Activated CD8-positive, alpha-beta memory T cell treated with anti-CD3 and anti-CD28 coated beads, Interleukin-2, amount 50 U/mL, for 24 hours (primary cell): ENCODE measurements around the gene TCF3.

Source experiments
- DNase-seq: peaks from one replicate; pipeline ENCODE4 v3.0.0-alpha.2; 2020; ENCODE audit errors: extremely low read depth

TCF3 gene

DNA sequence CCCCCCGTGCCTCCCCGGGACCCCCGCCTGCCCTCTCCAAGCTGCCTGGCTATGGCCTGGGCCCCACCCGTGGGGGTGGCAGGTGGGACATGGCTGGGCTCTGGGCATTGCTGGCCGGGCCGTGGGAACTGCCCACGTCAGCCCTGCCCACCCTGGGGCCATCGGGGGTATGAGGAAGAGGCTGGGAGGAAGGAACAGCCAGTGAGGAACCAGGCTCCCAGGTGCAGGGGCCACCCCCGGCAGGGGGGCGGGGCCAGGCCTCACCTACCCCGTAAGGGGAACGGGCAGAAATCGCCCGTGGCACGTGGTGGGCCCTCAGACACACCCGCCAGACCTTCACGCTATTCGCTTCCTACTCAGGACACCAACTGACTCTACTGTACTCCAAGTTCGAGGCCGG, 22.4 kb downstream of the TCF3 start:
- no peak for DNase-seq

DNA sequence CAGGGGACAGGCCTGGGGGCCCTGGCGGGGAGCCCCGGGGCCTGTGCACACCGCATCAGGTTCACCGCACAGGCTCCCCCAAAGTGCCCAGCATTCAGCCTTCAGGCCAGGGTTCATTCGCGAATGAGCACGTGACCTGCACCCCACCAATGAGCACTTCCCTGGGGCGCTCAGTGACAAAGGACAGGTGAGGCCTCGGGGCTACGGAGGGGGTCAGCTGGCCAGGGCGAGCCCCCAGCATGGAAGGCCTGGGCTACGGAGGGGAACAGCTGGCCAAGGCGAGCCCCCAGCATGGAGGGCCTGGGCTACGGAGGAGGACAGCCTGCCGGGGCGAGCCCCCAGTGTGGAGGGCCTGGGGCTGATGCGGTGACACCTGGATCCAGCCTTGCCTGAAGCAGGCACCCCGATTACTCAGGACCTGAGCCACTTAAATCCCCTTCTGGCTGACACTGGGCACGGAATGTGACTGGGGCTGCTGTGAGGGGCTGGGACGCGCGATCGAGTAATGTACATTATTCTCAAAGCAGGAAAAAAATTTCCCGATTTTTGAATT, 23.1 kb downstream of the TCF3 start:
- DNase-seq = no peak

DNA sequence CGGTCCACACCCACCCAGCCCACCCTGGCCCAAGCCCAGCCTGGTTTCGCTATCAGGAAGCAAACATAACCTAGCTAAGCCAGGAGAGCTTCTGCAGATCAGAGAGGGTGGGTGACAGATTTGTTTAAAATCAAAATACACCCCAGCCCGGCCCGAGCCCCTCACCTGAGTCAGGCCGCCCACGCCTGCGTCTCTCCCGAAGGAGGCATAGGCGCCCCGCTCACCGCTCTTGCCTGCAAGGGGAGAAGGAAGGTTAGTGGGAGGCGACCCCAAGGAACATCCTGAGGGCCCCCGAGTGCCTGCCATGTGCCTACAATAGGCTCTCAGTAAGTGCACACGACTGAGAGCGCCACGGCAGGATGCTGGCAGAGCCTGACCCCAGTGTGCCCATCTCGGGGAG, 25.2 kb downstream of the TCF3 start:
- DNase-seq = no peak

DNA sequence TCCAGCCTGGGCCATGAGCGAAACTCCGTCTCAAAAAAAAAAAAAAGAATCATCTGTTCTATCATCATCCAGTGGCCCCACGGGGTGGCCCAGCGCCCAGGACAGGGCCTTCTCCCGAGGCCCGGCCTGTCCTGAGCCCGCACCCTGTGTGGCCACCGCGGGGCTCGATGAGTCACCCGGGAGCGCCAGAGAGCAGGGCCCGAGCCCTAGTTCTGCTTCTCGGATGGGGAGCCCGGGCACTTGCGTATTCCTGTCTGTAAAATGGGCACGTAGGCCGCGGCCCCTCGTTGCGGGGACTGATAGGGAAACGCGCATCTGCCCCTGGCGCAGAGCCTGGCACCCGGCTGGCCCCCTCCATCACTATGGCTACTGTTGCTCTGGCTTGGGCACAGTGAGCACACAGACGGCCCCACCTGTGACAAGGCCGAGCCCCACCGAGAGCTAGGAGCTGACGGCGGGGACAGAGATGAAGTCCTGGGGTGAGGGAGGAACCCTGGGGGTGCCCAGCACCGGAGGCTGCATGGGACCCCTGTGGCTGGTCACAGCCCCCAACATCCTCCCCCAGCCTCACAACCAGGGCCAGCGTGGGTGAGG, 25.9 kb downstream of the TCF3 start:
- DNase-seq = no peak

DNA sequence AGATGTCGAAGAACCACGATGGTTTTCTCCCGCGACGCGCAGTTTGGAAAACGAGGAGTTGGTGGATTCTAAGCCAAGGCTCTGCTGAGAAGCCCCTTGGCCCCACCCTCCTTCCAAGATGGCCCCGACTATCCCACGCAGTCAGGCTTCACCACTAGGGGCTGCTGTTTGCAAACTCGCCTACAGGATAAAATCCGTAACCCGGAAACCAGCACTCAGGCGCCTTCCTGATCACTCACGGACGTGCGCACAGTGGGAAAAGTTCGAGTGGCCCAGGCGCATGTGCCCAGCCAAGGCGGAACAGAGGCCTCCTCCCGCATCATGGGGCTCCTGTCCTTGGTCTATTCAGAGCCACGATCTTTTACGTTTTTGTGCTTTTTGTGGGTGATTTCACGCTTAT, 28.0 kb downstream of the TCF3 start:
- DNase-seq = no peak

DNA sequence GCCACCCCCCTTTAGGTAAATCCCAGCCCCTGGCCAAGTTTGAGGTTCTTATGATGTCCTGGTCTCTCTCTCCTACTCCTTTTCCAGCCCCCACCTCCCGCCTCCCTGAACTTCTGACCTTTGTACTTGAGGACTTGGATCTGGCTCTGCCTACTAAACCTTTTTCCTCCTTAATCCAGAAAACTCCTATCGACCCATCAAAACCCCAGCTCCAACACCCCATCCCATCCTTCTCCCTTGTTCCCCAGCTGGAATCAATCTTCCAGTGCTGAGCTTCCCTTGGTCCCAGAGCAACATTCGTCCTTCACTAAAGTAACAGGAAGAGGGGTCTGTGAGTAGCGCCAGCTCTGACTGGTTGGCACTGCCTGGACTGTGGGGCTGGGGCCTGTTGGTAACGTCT, 29.9 kb downstream of the TCF3 start:
- DNase-seq = no peak

DNA sequence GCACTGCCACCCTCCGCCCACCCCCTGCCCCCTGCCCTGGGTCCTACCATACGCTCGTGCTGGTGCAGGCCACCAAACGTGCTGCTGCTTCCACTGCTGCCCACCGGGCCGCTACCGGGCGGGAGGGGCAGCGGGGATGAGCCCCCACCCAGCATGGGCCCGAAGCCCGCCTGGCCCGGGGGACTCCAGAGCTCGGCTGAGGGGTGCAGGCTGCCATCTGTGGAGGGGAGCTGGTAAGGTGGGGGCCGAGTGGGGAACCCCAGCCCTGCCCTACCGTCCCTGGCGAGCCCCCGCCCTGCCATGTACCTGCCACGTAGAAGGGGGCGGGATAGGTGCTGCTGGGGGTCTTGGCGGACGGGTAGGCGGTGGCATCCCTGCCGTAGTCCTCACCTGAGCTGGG, 30.4 kb downstream of the TCF3 start:
- no peak for DNase-seq

DNA sequence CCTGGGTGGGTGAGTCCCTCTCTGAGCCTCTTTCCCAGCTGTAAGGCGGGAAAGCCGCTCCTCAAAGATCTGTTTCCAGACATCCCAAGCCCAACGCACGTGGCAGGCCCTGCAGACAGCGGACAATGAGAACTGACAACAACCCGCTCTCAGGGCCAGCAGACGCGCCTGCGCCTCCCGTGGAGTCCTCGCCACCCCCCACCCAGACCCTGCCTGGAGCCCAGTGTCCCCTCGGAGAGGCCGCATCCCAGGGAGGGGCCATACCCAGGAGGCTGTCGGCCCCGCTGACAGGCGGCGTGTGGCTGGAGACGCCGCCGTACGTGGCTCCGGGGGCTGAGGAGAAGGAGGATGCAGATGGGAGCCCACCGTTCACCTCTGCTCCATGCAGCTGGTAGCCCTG, 30.8 kb downstream of the TCF3 start:
- no peak for DNase-seq

DNA sequence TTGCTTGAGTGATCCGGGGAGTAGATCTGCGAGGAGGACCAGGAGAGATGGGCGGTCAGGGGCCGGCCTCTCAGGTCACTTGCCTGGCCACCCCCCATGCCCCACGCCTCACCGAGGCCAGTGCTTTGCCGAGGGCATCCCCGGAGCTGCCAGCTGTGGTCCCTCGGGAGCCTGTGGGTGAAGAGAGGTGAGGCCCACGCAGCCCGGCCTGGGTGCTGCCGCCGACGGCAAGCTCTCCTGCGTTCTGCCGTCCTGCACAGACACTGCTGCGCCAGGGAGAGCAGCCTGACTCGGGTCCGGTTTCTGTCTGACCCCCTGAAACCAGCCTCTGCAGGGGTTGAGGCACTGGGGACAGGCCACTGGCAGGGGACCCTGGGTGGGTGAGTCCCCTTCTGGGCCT, 31.4 kb downstream of the TCF3 start:
- DNase-seq = no peak

DNA sequence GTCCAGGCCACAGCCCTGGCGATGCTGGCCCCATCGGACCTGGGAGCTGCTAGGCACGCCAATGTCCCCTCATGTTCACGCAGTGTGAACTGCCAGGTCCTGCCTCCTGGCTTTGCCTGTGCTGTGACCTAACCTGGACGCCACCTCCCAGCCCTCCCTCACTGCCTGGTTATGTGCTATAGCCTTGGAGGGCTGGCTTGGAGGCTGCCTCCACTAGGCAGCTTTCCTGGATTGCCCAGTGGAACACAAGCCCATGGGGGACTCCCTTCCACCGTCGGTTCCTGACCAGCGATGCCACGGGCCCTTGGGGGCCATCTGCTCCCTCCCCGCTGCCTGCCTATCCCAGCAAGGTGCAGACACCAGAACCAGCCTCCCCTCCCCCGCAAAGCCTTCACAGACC, 31.9 kb downstream of the TCF3 start:
- DNase-seq = no peak

DNA sequence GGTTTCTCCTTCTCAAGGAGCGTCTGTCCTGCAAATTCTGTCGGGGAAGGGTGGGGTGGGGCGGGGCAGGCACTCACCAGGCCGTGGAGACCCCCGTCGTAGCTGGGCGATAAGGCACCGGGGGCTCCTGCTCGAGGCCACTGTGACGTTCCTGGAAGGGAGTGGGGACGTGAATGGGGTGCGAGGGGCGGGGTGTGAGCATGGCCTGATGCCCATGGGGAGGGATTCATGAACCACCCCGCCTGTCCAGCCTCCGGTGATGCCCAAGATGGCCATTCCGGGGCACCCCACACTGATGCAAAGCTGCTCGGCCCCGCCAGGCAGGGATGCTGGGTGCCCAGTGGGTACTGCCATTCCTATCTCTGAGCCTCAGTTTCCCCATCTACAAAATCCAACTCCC, 32.7 kb downstream of the TCF3 start:
- DNase-seq = no peak

DNA sequence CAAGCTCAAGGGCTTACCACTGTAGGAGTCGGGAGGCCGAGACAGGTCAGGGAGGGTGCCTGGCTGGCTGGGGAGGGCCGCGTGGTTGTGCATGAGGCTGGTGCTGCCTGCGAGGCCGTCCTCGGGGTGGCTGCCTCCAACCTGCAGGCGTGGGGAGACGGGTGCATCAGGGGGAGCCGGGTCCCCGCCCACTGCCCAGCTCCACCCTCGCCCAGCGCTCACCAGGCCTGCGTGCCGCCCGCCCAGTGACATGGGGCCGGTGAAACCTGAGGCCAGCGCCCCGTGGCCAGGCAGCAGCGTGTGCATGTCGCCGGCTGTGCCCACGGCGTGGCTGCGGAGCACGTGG, 33.3 kb downstream of the TCF3 start:
- no peak for DNase-seq

DNA sequence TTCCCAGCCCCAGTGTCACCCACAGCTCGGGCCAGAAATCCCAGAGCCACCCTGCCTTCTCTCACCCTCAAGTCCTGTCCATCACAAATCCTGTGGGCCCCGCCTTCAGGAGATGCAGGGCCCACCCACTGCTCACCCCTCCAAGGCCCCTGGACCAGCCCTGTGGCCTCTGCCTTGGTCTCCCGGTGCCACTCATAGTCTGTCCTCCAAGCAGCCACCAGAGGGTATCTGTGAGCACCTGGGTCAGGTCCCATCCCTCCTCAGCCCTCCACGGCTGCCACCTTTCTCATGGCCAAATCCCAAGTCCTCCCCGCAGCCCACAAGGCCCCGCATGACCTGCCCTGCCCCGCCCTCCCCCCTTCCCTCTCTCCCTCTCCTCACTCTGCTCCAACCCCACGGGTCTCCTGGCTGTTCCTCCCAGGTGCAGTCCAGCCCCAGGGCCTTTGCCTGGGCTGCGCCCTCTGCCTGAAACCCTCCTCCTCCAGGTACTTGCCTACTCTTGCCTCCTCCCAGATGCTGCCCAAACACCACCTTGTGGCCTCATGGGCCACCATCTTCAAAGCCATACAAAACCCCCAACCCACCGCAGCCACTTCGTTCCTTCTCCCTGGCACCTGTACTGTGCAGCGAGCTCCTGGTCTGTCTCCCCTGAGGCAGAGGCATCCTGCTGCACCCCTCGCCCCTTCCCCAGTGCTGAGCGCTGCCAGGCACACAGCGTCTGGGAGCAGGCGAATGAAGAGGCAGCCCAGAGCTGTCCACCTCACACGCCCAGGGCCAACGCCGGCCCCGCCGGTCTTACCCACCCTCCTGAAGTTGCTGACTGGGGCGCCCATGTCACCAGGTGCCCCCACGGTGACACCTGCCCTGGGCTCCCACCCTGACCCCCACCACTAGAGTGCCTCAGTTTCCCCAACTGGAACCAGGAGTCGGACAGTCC, 34.0 kb downstream of the TCF3 start:
- DNase-seq = no peak

DNA sequence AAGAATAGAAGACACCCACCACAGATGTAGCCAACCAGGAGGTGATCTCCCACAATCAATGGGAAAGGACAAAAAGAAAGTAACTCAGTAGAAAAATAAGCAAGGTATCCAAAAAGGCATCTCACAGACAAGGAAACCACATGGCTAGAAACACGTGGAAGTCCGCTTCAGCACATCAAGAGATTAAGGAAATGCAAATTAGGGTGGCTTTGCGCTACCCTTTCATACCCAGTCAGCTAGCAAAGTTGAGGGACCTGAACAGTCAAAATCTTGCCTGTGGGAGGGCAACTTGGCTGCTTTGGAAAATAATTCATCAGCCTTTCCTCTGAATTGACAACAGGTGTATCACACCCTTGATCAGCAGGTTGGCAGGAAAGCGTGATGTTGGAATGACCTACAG, 35.5 kb downstream of the TCF3 start:
- no peak for DNase-seq

DNA sequence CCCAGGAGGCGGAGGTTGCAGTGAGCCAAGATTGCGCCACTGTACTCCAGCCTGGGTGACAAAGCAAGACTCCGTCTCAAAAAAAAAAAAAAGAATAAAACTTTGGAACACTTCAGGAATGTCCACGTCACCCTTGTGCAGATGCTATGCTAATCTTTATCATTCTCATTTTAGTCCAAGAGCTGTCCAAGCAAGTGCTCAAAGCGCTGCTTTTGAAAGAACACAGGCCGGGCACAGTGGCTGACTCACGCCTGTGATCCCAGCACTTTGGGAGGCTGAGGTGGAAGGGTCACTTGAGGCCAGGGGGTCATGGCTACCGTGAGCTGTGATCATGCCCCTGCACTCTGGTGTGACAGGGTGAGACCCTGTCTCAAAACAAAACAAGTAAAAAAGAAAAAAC, 36.0 kb downstream of the TCF3 start:
- no peak for DNase-seq

DNA sequence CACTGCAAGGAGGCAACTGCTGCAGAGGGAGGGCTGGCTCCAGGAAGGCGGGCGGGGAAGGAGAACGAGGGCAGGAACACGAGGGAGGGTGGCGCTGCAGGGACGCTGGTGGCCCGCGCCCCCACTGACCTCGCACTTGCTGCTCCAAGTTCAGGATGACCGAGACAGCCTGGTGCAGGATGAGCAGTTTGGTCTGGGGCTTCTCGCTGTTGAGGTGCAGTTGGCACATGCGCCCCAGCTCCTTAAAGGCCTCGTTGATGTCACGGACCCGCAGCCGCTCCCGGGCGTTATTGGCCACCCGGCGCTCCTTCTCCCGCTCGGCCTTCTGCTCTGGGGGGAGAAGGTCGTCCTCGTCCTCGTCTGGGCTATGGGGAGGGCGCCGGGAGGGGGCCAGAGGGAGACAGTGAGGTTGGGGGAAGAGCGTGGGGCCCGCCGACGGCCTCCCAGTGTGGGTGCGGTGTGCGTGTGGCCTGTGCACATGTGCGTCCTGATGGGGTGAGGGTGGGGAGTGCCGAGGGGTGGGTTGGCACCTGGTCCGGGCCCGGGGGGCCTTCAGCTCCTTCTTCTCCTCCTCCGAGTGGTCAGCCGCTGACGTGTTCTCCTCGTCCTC, 37.2 kb downstream of the TCF3 start:
- no peak for DNase-seq

DNA sequence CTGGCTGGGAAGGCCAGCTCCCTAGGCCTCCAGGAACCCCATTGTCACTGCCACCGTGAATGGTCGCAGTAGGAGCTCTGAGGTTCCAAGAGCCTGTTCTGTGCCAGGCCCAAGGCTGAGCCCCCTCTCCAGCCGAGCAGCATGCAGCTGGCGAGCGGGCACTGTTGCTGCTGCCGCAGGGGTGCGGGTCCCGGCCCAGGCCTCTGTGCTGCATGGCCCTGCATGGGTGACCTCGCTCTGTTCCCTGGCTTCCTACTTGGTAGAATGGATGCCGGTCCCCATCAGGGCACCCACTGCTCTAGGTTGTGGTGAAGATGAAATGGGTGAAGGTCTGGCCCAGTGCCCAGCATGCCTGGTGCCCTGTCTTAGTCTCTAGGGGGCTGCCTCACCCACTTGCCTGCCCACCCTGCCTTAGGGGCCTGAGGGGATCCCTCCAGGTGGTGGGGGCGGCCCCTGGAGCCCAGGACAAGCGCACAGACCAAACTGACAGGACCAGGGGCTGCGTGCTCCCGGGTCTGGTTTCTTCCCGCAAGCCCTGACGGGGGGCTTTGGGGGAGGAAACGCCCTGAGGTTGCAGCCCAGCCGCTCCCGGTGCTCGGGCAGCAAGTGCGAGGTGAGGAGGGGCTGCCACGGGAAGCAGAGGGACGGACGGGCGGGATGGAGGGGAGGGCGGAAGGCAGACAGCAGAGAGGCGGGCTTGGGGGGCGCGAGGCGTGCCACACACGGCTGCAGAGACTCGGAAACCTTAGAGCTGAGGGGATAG, 38.4 kb downstream of the TCF3 start:
- no peak for DNase-seq

DNA sequence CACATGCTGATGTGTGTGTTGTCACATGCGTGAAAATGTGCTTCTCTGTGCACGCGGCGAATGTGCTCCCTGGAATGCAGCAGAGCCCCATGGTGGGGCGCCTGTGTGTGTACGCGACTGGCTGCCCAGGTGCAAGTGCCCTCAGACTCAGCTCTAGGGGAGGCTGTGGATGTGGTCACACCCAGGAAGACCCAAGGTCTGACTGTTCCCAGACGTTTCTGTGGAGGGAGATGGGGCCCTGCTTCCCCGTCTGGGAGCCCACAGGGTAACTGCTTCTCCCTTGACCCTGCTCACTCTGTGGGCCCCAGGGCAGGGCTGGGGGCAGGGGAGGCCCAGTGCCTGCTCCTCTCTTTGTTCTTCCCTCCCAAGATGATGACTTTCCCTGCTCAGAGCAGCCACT, 39.3 kb downstream of the TCF3 start:
- DNase-seq = no peak

DNA sequence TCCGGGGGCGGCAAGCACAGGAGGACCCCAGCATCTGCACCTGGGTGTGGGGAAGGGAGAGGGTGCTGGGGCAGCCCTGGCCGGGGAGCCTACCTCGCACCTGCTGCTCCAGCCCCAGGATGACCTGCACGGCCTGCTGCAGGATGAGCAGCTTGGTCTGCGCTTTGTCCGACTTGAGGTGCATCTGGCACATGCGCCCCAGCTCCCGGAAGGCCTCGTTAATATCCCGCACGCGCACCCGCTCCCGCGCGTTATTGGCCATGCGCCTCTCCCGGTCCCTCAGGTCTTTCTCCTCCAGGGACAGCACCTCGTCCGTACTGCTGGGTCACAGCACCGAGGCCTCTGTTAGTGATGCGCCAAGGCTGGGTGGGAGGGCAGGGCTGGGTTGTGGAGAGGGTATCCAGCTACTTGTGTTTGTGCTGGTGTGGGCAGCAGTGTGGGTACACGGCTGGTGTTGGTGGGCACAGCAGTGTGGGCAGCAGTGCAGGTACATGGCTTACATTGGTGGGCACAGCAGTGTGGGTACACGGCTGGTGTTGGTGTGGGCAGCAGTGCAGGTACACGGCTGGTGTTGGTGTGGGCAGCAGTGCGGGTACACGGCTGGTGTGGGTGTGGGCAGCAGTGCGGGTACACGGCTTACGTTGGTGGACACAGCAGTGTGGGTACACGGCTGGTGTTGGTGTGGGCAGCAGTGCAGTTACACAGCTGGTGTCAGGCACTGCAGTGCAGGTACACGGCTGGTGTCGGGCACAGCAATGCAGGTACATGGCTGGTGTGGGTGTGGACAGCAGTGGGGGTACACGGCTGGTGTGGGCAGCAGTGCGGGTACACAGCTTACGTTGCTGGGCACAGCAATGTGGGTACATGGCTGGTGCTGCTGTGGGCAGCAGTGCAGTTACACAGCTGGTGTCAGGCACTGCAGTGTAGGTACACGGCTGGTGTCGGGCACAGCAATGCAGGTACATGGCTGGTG, 40.0 kb downstream of the TCF3 start:
- DNase-seq = no peak

DNA sequence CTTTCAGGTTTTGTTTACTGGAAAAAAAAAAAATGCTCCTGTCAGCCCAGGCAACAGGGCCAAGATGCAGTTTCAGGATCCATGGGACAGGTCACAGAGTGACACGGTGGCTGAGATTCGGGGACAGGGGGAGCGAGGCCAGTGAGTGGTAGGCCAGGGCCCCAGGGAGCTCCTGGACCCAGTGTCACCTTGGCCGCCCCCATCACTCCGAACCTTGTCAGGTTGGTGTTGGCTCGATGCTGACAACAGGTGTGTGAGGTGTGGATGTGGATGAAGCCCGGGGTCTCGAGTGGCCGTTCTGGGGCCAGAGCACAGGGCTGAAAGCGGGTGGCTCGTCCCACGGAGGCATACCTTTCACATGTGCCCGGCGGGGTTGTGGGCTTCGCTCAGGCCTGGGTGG, 41.1 kb downstream of the TCF3 start:
- no peak for DNase-seq

DNA sequence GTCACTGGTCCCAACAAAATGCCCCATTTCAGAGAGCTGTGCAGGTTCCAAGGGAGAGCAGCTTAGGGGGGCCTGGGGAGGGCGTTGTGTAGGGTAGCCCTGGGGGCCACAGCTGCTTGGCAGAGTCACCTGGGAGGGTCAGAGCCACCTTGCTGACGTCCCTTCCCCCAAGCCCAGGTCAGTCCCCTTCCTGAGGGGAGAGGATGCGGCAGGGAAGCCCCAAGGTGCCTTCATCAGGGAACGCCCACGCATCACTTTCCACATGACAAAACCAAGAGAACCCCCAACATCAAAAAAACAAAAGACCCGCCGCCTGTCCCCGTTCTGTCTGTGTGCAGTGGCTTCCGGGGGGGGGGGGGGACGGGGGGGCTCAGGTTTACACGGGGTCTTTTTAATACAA, 41.8 kb downstream of the TCF3 start:
- DNase-seq = no peak
